ENCODE results near the gene CD276. TPM values are rescaled to one million over a fixed set of nuclear protein-coding genes. Genes with fewer than 3 reads are reported as not detected.

CD276 gene
- total RNA-seq, 2 experiments from 2014 or later, result not detected

GRCh38 chr15:73679964-73680363, 4.2 kb upstream of the CD276 start:
- intact Hi-C loops (cut with micrococcal nuclease; ENCODE audit: unreplicated experiment), result no loop called here
- no TSS peak for BruUV-seq (replicated peaks)

DNA sequence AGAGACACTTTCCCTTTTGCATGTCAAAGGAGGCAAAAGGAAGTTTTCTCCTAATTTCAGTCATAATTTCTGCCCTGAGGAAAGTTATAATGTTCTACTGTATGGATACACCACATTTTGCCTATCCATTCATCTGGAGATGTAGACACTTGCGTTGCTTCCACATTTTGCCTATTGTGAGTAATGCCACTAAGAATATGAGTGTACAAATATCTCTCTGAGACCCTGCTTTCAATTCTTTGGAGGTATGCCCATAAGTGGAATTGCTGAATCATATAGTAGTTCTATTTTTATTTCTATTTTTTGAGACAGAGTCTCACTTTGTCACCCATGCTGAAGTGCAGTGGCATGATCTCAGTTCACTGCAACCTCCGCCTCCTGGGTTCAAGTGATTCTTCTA, 3.6 kb upstream of the CD276 start:
- H3K4me2 ChIP-seq (ENCODE audit: low read length), result no peak overlapping the region
- no peaks in the 10 kb centered on the region for H3K79me2 ChIP-seq (ENCODE audit: insufficient read depth, low read depth, low read length)
- H3K27ac ChIP-seq (ENCODE audit: low read depth, low read length, poor library complexity, severe bottlenecking), result no peak overlapping the region
- no peaks in the 10 kb centered on the region for H3K9me3 ChIP-seq (ENCODE audit: low read length)
- no peak overlapping the region for H2AFZ ChIP-seq (ENCODE audit: low read length)
- POLR2A ChIA-PET, result no interaction called here
- no TSS peak for BruUV-seq (replicated peaks)
- no peaks in the 10 kb centered on the region for H3K4me1 ChIP-seq (ENCODE audit: insufficient read depth, low read length, poor library complexity, severe bottlenecking)
- no peak for DNase-seq (ENCODE audit: low spot score)
- H4K20me1 ChIP-seq (ENCODE audit: insufficient read depth, low read length), result no peaks in the 10 kb centered on the region
- H3K36me3 ChIP-seq (ENCODE audit: insufficient read depth, low read length), result no peaks in the 10 kb centered on the region
- H3K9me2 ChIP-seq (ENCODE audit: insufficient read depth, low read length), result no peaks in the 10 kb centered on the region
- TF ChIP-seq EZH2phosphoT487 (IDR thresholded peaks at IDR 0.05; ENCODE audit: borderline replicate concordance, low read depth, low read length) (no peak), CTCF (conservative IDR thresholded peaks at IDR 0.05; ENCODE audit: low read length) (no peak)
- H3K4me3 ChIP-seq (ENCODE audit: low read depth, low read length, poor library complexity, severe bottlenecking), result no peak overlapping the region
- CTCF ChIA-PET (ENCODE audit: unreplicated experiment), result no interaction called here
- intact Hi-C loops (cut with micrococcal nuclease; ENCODE audit: unreplicated experiment), result no loop called here

More at GRCh38 chr15:73679964-73680363, 4.2 kb upstream of the CD276 start:
- CTCF ChIA-PET (ENCODE audit: unreplicated experiment), result no interaction called here
- no peak for DNase-seq (ENCODE audit: low spot score)
- Histone ChIP-seq H3K79me2 (ENCODE audit: insufficient read depth, low read depth, low read length) (no peaks in the 10 kb centered on the region), H3K4me1 (ENCODE audit: insufficient read depth, low read length, poor library complexity, severe bottlenecking) (no peaks in the 10 kb centered on the region), H3K9me2 (ENCODE audit: insufficient read depth, low read length) (no peaks in the 10 kb centered on the region), H3K4me3 (ENCODE audit: low read depth, low read length, poor library complexity, severe bottlenecking) (no peak overlapping the region), H3K36me3 (ENCODE audit: insufficient read depth, low read length) (no peaks in the 10 kb centered on the region), H2AFZ (ENCODE audit: low read length) (no peak overlapping the region), H3K27ac (ENCODE audit: low read depth, low read length, poor library complexity, severe bottlenecking) (no peak overlapping the region), H3K9me3 (ENCODE audit: low read length) (no peaks in the 10 kb centered on the region), H4K20me1 (ENCODE audit: insufficient read depth, low read length) (no peaks in the 10 kb centered on the region), H3K4me2 (ENCODE audit: low read length) (no peak overlapping the region)
- POLR2A ChIA-PET, result no interaction called here
- TF ChIP-seq CTCF (conservative IDR thresholded peaks at IDR 0.05; ENCODE audit: low read length), result no peak
- TF ChIP-seq EZH2phosphoT487 (IDR thresholded peaks at IDR 0.05; ENCODE audit: borderline replicate concordance, low read depth, low read length), result no peak

DNA sequence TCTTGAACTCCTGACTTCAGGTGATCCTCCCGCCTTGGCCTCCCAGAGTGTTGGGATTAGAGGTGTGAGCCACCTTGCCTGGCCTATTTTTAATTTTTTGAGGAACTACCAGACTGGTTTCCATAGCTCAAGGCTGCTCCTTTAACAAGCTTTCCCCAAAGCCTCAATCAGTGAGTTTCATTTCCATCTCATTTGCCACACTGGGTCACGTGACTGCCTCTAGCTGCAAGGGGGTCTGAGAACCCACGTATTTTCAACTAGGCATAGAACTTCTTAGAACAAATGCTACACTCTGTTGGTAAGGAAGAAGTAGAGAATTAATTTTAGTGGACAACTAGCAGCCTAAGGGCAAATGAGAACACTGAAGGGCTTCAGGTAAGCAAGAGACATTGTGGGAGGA, 3.1 kb upstream of the CD276 start:
- intact Hi-C loops (cut with micrococcal nuclease; ENCODE audit: unreplicated experiment), result no loop called here
- Histone ChIP-seq H3K79me2 (ENCODE audit: insufficient read depth, low read depth, low read length) (no peaks in the 10 kb centered on the region), H2AFZ (ENCODE audit: low read length) (no peak overlapping the region), H3K27ac (ENCODE audit: low read depth, low read length, poor library complexity, severe bottlenecking) (no peak overlapping the region), H3K4me3 (ENCODE audit: low read depth, low read length, poor library complexity, severe bottlenecking) (no peak overlapping the region), H3K4me2 (ENCODE audit: low read length) (no peak overlapping the region), H3K36me3 (ENCODE audit: insufficient read depth, low read length) (no peaks in the 10 kb centered on the region), H3K4me1 (ENCODE audit: insufficient read depth, low read length, poor library complexity, severe bottlenecking) (no peaks in the 10 kb centered on the region), H4K20me1 (ENCODE audit: insufficient read depth, low read length) (no peaks in the 10 kb centered on the region), H3K9me2 (ENCODE audit: insufficient read depth, low read length) (no peaks in the 10 kb centered on the region), H3K9me3 (ENCODE audit: low read length) (no peaks in the 10 kb centered on the region)
- ChIA-PET CTCF (ENCODE audit: unreplicated experiment) (no interaction called here), POLR2A (no interaction called here)
- TF ChIP-seq EZH2phosphoT487 (IDR thresholded peaks at IDR 0.05; ENCODE audit: borderline replicate concordance, low read depth, low read length) (no peak), CTCF (conservative IDR thresholded peaks at IDR 0.05; ENCODE audit: low read length) (no peak)
- DNase-seq (ENCODE audit: low spot score), result no peak
- BruUV-seq (replicated peaks), result no TSS peak

Data from OCI-LY7 (cell line).